HPDE6-E6E7 (cell line): ENCODE measurements around the gene PSMB11.
A peak's percentile ranks its signal among the peaks of the same experiment; 100 is the strongest.

Experiments
- DNase-seq: peaks from one replicate; pipeline ENCODE4 v3.0.0; 2011; ENCODE audit warnings: missing footprints; ENCODE audit errors: extremely low spot score

The PSMB11 gene

GRCh38 chr14:23058654-23059504 is 16.9 kb downstream of the PSMB11 start:
- no peak for DNase-seq

GRCh38 chr14:23060536-23061260 is 18.7 kb downstream of the PSMB11 start:
- no peak for DNase-seq

- DNase-seq: peak; percentile 84
Observed at GRCh38 chr14:23062002-23062401, 20.0 kb downstream of the PSMB11 start.

GRCh38 chr14:23063601-23064000 is 21.6 kb downstream of the PSMB11 start:
- DNase-seq: no peak

- DNase-seq: no peak
Observed at GRCh38 chr14:23066368-23066767, 24.4 kb downstream of the PSMB11 start.

GRCh38 chr14:23066855-23067744 is 25.1 kb downstream of the PSMB11 start:
- DNase-seq: no peak

GRCh38 chr14:23067847-23068788 is 26.1 kb downstream of the PSMB11 start:
- DNase-seq: no peak

- DNase-seq: peak; percentile 91
Observed at GRCh38 chr14:23068789-23069412, 26.9 kb downstream of the PSMB11 start.

GRCh38 chr14:23069413-23069806 is 27.4 kb downstream of the PSMB11 start:
- no peak for DNase-seq

- DNase-seq: no peak
Observed at GRCh38 chr14:23070262-23071129, 28.5 kb downstream of the PSMB11 start.

- DNase-seq: peak; percentile 95
Observed at GRCh38 chr14:23071244-23071920, 29.4 kb downstream of the PSMB11 start.

- DNase-seq: no peak
Observed at GRCh38 chr14:23071921-23072539, 30.0 kb downstream of the PSMB11 start.

- no peak for DNase-seq
Observed at GRCh38 chr14:23074906-23075305, 32.9 kb downstream of the PSMB11 start.

- DNase-seq: no peak
Observed at GRCh38 chr14:23076785-23077408, 34.9 kb downstream of the PSMB11 start.

GRCh38 chr14:23077962-23078361 is 36.0 kb downstream of the PSMB11 start:
- no peak for DNase-seq

GRCh38 chr14:23078692-23079116 is 36.7 kb downstream of the PSMB11 start:
- peak; percentile 66 for DNase-seq

- DNase-seq: no peak
Observed at GRCh38 chr14:23079716-23080115, 37.7 kb downstream of the PSMB11 start.

GRCh38 chr14:23080474-23080873 is 38.5 kb downstream of the PSMB11 start:
- DNase-seq: no peak
